GM19468 (cell line): ENCODE data around the gene AGBL4.

Experiments
- ATAC-seq: cut with Tn5 transposase; IDR thresholded peaks from one replicate; pipeline ENCODE4 v1.9.1; 2021; ENCODE audit warnings: mild to moderate bottlenecking, moderate library complexity, moderate number of reproducible peaks; ENCODE audit not compliant: unreplicated experiment; ENCODE audit errors: extremely low read depth

Gene AGBL4

GRCh38 chr1:49208712-49209111 is 815.0 kb downstream of the AGBL4 start:
- ATAC-seq, result no peak

DNA sequence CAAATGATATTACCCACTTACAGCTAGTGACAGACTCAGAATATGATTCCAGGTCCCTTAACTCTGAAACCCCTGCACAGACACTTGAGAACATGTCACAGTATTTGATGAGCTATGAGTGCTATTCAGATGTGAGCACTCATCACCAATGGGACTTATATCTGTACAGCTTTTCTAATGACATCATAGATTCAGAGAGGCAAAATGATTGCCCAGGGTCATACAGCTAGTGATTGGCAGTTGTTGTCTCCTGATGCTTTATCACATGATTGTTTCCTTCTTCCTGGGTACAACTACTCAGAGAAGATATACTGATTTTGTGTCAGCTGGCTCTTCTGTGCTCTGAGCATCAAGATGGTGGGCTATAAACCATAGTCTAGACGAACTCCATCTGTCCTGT is 819.0 kb downstream of the AGBL4 start:
- no peak for ATAC-seq

GRCh38 chr1:49200738-49201137 is 823.0 kb downstream of the AGBL4 start:
- no peak for ATAC-seq

- ATAC-seq, result no peak
These were observed 824.2 kb downstream of the AGBL4 start for GRCh38 chr1:49199564-49199963.

- ATAC-seq, result no peak
These were observed 826.7 kb downstream of the AGBL4 start for GRCh38 chr1:49197081-49197480.

DNA sequence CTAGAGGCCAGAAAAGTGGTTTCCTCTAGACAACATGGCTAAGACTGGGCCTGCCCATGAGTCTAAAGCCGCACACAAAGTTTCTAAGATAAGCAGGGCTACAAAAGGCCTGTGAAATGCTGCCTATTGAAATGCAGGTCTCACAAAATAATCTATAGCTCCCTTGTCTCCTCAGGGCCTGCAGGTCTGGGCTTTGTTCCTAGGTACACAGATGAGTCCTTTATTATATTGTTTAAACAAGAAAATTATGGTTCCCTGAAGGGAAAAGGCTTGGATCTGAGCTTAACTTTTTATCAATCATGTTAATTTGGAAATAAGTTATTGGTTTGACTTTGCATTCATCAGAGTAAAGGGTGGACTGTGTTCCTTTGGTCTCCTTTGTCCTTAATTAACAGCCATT is 833.6 kb downstream of the AGBL4 start:
- ATAC-seq, result no peak

- no peak for ATAC-seq
These were observed 836.7 kb downstream of the AGBL4 start for GRCh38 chr1:49187056-49187455.

DNA sequence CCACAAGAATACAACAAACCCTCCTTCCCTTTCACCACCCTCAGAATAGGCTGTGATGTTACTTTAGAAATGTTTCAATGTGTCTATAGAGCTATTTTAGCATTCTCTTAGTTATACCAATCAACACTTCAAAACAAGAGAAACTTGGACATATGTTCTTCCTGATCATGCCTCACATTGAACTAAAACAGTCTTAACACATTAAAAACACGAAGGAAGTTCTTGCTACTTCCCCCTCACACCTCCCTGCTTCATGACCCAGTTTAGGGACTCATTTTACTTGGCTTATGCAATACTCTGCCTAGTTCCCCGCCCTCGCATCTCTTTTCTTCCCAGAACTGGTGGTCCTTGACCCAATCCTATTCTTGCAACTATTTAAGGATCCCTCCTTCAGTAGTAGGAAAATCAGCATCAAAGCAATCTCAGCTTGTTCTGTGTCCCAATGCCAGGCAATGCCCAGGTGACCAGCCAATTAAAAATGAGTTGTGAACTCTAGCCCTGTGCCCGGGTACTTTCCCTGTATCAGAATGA is 838.2 kb downstream of the AGBL4 start:
- ATAC-seq, result no peak

- no peak for ATAC-seq
These were observed 840.3 kb downstream of the AGBL4 start for GRCh38 chr1:49183489-49183888.

- no peak for ATAC-seq
These were observed 842.7 kb downstream of the AGBL4 start for GRCh38 chr1:49181033-49181432.

DNA sequence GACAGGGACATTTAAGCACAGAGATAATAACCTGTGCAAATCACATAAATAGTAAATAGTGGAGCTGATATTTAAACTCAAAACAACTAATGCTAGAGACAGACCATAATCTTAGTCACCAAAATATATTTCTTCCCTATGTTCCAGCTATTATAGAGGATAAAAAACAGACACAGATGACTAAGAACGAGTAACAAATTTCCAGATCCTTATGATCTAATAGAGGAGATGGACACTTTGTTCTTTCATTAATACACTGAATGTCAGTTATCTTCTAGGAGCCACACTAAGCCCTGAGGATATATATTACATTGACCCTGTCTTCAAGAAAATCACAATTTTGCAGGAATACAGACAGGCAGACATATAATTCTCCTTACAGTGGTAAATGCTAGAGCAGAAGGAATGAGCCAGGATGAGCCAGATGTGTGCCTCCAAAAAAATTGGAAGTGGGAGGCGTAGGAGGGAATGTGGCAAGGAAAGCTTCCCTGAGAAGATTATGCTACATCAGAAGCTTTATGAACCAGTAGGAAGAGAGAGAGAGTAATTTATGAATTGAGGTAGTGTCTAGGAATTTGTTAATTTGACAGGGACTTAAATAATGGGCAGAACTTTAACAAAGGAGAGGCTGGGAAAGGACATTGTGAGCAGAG is 851.7 kb downstream of the AGBL4 start:
- no peak for ATAC-seq

DNA sequence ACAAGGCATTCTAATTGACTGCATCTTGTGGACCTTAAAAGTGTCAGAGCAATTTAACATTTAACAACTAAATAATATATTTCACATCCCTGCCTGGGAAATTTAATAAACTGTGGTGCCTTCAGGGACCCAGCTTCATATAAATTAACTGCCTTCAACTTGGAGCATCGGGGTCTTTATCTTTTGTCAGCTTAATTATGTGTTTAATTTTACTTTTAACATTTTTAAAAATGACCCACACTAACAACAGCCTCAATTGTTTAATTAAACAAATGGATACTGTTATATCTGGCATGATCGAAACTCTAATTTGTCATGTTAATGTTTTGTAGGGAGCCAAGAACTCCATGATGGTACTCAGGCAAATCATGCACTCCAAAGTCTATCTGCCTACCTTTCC is 857.7 kb downstream of the AGBL4 start:
- no peak for ATAC-seq

- no peak for ATAC-seq
These were observed 860.7 kb downstream of the AGBL4 start for GRCh38 chr1:49163031-49163430.

- ATAC-seq, result no peak
These were observed 863.1 kb downstream of the AGBL4 start for GRCh38 chr1:49160677-49161076.

- no peak for ATAC-seq
These were observed 887.0 kb downstream of the AGBL4 start for GRCh38 chr1:49136738-49137251.

GRCh38 chr1:49125746-49126145 is 898.0 kb downstream of the AGBL4 start:
- no peak for ATAC-seq

DNA sequence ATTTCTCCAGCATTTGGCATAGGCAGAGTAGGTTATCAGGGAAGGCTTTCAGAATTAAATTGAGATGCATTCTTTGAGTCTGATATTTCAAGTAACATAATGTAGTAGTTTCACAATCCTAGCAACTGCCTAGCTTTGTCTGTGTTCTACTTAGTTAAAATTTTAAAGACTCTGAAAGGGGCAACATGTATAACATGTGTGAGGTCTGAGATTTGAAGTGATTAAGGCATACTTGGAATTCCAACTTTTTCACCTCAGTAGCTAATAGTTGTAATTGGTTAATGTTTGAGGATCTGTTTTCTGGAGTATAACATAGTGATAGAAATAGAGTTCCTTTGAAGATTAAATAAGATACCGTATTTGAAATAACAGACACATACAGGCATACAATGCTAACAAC is 911.8 kb downstream of the AGBL4 start:
- ATAC-seq, result no peak

- no peak for ATAC-seq
These were observed 917.3 kb downstream of the AGBL4 start for GRCh38 chr1:49106445-49106844.

DNA sequence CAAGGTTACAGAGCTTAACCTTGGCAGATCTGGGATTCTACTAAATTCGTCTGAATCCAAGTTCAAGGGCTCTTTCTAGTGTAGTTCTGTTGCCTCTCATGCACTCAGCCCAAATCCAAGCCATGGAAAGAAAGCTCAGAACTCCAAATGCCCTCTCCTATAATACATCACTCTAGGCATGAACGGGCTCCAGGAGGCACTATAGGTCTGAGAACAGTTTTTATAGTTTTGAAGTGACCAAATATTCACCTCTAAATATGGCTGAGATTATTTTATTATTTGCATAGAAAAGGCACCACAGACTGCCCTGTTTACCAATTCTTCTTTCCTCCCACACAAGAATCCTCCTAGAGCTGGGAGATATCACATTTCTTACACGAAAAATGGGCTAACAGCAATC is 919.2 kb downstream of the AGBL4 start:
- ATAC-seq, result no peak

DNA sequence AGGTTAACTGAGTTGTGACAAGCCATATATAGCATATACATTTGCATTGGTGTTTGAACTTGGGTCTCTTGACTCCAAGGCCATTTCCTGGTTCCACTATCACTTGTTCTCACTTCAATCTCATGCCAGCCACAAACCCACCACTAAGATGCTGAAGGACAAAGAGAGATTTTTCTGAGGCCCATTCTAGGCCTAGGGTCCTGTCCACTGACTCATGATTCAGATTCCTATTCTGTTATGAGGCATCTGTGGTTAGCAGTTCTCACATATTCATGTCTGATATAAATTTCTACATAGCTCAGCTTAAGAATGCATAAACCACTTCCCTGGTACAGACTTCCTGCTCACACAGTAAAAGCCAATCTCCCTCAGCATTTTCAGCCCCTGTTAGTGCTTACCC is 921.0 kb downstream of the AGBL4 start:
- no peak for ATAC-seq

- no peak for ATAC-seq
These were observed 924.9 kb downstream of the AGBL4 start for GRCh38 chr1:49098866-49099265.

GRCh38 chr1:49086327-49086726 is 937.4 kb downstream of the AGBL4 start:
- ATAC-seq, result no peak
